ENCODE results near the gene CLIP2.

Gene CLIP2

GRCh38 chr7:74256491-74257408 is 32.5 kb upstream of the CLIP2 start:
- DNase-seq (ENCODE audit: extremely low read depth, insufficient read length) = no peak
- Histone ChIP-seq H3K36me3 (ENCODE audit: control insufficient read depth, insufficient read depth, low read length) (no peaks in the 10 kb centered on the region), H3K27me3 (replicated peaks; ENCODE audit: control insufficient read depth, insufficient read depth, low read length) (no peaks in the 10 kb centered on the region), H3K4me3 (replicated peaks; ENCODE audit: low read depth, low read length) (no peak overlapping the region)
- TF ChIP-seq CTCF (IDR thresholded peaks at IDR 0.05; ENCODE audit: insufficient read depth, low read length, poor library complexity, severe bottlenecking) = no peak

GRCh38 chr7:74258639-74259038 is 30.6 kb upstream of the CLIP2 start:
- Histone ChIP-seq H3K27me3 (replicated peaks; ENCODE audit: control insufficient read depth, insufficient read depth, low read length) (no peaks in the 10 kb centered on the region), H3K4me3 (replicated peaks; ENCODE audit: low read depth, low read length) (no peak overlapping the region), H3K36me3 (ENCODE audit: control insufficient read depth, insufficient read depth, low read length) (no peaks in the 10 kb centered on the region)
- TF ChIP-seq CTCF (IDR thresholded peaks at IDR 0.05; ENCODE audit: insufficient read depth, low read length, poor library complexity, severe bottlenecking) = no peak
- DNase-seq (ENCODE audit: extremely low read depth, insufficient read length) = no peak

- no peak for TF ChIP-seq CTCF (IDR thresholded peaks at IDR 0.05; ENCODE audit: insufficient read depth, low read length, poor library complexity, severe bottlenecking)
- Histone ChIP-seq H3K4me3 (replicated peaks; ENCODE audit: low read depth, low read length) (no peak overlapping the region), H3K36me3 (ENCODE audit: control insufficient read depth, insufficient read depth, low read length) (no peaks in the 10 kb centered on the region), H3K27me3 (replicated peaks; ENCODE audit: control insufficient read depth, insufficient read depth, low read length) (no peaks in the 10 kb centered on the region)
- no peak for DNase-seq (ENCODE audit: extremely low read depth, insufficient read length)
These were observed 26.4 kb upstream of the CLIP2 start for GRCh38 chr7:74262639-74263398.

- TF ChIP-seq CTCF (IDR thresholded peaks at IDR 0.05; ENCODE audit: insufficient read depth, low read length, poor library complexity, severe bottlenecking) = no peak
- H3K4me3 ChIP-seq (replicated peaks; ENCODE audit: low read depth, low read length) = no peak overlapping the region
- no peaks in the 10 kb centered on the region for H3K36me3 ChIP-seq (ENCODE audit: control insufficient read depth, insufficient read depth, low read length)
- DNase-seq (ENCODE audit: extremely low read depth, insufficient read length) = no peak
- no peaks in the 10 kb centered on the region for H3K27me3 ChIP-seq (replicated peaks; ENCODE audit: control insufficient read depth, insufficient read depth, low read length)
These were observed 25.6 kb upstream of the CLIP2 start for GRCh38 chr7:74263399-74264120.

GRCh38 chr7:74266191-74266963 is 22.8 kb upstream of the CLIP2 start:
- H3K4me3 ChIP-seq (replicated peaks; ENCODE audit: low read depth, low read length) = no peak overlapping the region
- no peak for DNase-seq (ENCODE audit: extremely low read depth, insufficient read length)
- no peaks in the 10 kb centered on the region for H3K27me3 ChIP-seq (replicated peaks; ENCODE audit: control insufficient read depth, insufficient read depth, low read length)
- no peaks in the 10 kb centered on the region for H3K36me3 ChIP-seq (ENCODE audit: control insufficient read depth, insufficient read depth, low read length)
- no peak for TF ChIP-seq CTCF (IDR thresholded peaks at IDR 0.05; ENCODE audit: insufficient read depth, low read length, poor library complexity, severe bottlenecking)

Data from GM06990 (cell line).